Neural progenitor cell (in vitro differentiated cells): Measurements from ENCODE around the gene SCAMP4. TPM values are rescaled to one million over a fixed set of nuclear protein-coding genes. Genes with fewer than 3 reads are reported as not detected.

Source experiments
- DNase-seq: peaks from one replicate; pipeline ENCODE4 v3.0.0-alpha.2; 2016; ENCODE audit warnings: low spot score
- H2AFZ ChIP-seq: fragments of 200-600 bp; sonication (generic); replicated peaks from 2 replicates; pipeline ENCODE4 v1.6.1; 2016; ENCODE audit warnings: antibody characterized with exemption
- H3F3A ChIP-seq: fragments of 200-600 bp; sonication (generic); 2 replicates; pipeline ENCODE4 v1.6.1; 2016; ENCODE audit warnings: antibody characterized with exemption, low read depth
- H3K27ac ChIP-seq: fragments of 200-600 bp; sonication (generic); 2 replicates; pipeline ENCODE4 v1.5.1; 2016; ENCODE audit warnings: mild to moderate bottlenecking
- H3K27me3 ChIP-seq: fragments of 200-600 bp; sonication (generic); 2 replicates; pipeline ENCODE4 v1.6.1; 2016; ENCODE audit warnings: mild to moderate bottlenecking, moderate library complexity
- H3K36me3 ChIP-seq: fragments of 200-600 bp; sonication (generic); 2 replicates; pipeline ENCODE4 v1.5.1; 2016
- H3K4me1 ChIP-seq: fragments of 200-600 bp; sonication (generic); 2 replicates; pipeline ENCODE4 v1.6.1; 2016; ENCODE audit warnings: mixed run types
- H3K4me2 ChIP-seq: fragments of 200-600 bp; sonication (generic); 2 replicates; pipeline ENCODE4 v1.6.1; 2016
- H3K4me3 ChIP-seq: fragments of 200-600 bp; sonication (generic); 2 replicates; pipeline ENCODE4 v1.5.1; 2016
- H3K79me2 ChIP-seq: fragments of 200-600 bp; sonication (generic); 2 replicates; pipeline ENCODE4 v1.6.1; 2016; ENCODE audit warnings: low read depth
- H3K9ac ChIP-seq: fragments of 200-600 bp; sonication (generic); 2 replicates; pipeline ENCODE4 v1.6.1; 2016
- H3K9me3 ChIP-seq: fragments of 200-600 bp; sonication (generic); 2 replicates; pipeline ENCODE4 v1.5.1; 2016; ENCODE audit warnings: low read depth
- H4K20me1 ChIP-seq: fragments of 200-600 bp; sonication (generic); 2 replicates; pipeline ENCODE4 v1.6.1; 2016; ENCODE audit warnings: low read depth
- H3K27ac Mint-ChIP-seq: 3 replicates; pipeline ENCODE4 v1.8.0; 2021; ENCODE audit warnings: mixed read lengths
- H3K27me3 Mint-ChIP-seq: 2 replicates; pipeline ENCODE4 v1.8.0; 2022; ENCODE audit warnings: low read depth, mild to moderate bottlenecking, inconsistent platforms, moderate library complexity, mixed read lengths; ENCODE audit not compliant: insufficient read depth
- H3K36me3 Mint-ChIP-seq: 3 replicates; pipeline ENCODE4 v1.8.0; 2021; ENCODE audit warnings: mixed read lengths
- H3K4me1 Mint-ChIP-seq: 3 replicates; pipeline ENCODE4 v1.8.0; 2021; ENCODE audit warnings: mixed read lengths
- H3K4me3 Mint-ChIP-seq: 3 replicates; pipeline ENCODE4 v1.8.0; 2021; ENCODE audit warnings: mild to moderate bottlenecking, moderate library complexity, mixed read lengths
- H3K9me3 Mint-ChIP-seq: 3 replicates; pipeline ENCODE4 v1.8.0; 2020; ENCODE audit warnings: mixed read lengths
- CTCF ChIP-seq: fragments of 200-600 bp; sonication (generic); IDR thresholded peaks from 2 replicates; pipeline ENCODE4 v1.5.1; 2017; ENCODE audit warnings: antibody characterized with exemption, mild to moderate bottlenecking
- EZH2 ChIP-seq: fragments of 200-600 bp; sonication (generic); IDR thresholded peaks from 2 replicates; pipeline ENCODE4 v1.6.1; 2017; ENCODE audit warnings: antibody characterized with exemption, mild to moderate bottlenecking, moderate library complexity
- EZH2phosphoT487 ChIP-seq: fragments of 200-600 bp; sonication (generic); IDR thresholded peaks from 2 replicates; pipeline ENCODE4 v1.6.1; 2017; ENCODE audit warnings: antibody characterized with exemption
- total RNA-seq: library from RNA; depleted of rRNA; stranded (reverse); fragments of >200 nt; gene quantifications from 2 replicates; pipeline ENCODE4 v1.2.3, GENCODE V29; 2015; ENCODE audit warnings: low replicate concordance

Gene SCAMP4
- total RNA-seq, 1 donor from 2014 or later = 11.5 TPM

- Histone ChIP-seq H3F3A (no peaks in the 10 kb centered on the region), H3K4me2 (no peak overlapping the region), H4K20me1 (no peaks in the 10 kb centered on the region), H3K79me2 (no peaks in the 10 kb centered on the region), H3K4me3 (no peak overlapping the region), H3K4me1 (no peaks in the 10 kb centered on the region), H3K27me3 (no peaks in the 10 kb centered on the region), H3K27ac (no peak overlapping the region), H2AFZ (no peak overlapping the region), H3K9ac (no peak overlapping the region), H3K9me3 (no peaks in the 10 kb centered on the region), H3K36me3 (no peaks in the 10 kb centered on the region)
- H3K27me3 Mint-ChIP-seq = peaks cover 7% of the 10 kb centered on the region
- no peak for DNase-seq
- no peak overlapping the region for H3K27ac Mint-ChIP-seq
- H3K4me3 Mint-ChIP-seq = no peak overlapping the region
- TF ChIP-seq EZH2phosphoT487 (no peak), EZH2 (no peak), CTCF (no peak)
- H3K9me3 Mint-ChIP-seq = no peaks in the 10 kb centered on the region
- H3K36me3 Mint-ChIP-seq = peaks cover 4% of the 10 kb centered on the region
- H3K4me1 Mint-ChIP-seq = no peaks in the 10 kb centered on the region
These were observed 17.6 kb downstream of the SCAMP4 start for GRCh38 chr19:1922803-1923202.

GRCh38 chr19:1923319-1923718, 18.1 kb downstream of the SCAMP4 start:
- no peak overlapping the region for H3K27ac ChIP-seq
- Mint-ChIP-seq H3K4me3 (no peak overlapping the region), H3K9me3 (no peaks in the 10 kb centered on the region), H3K36me3 (peaks cover 4% of the 10 kb centered on the region), H3K27me3 (peaks cover 7% of the 10 kb centered on the region), H3K27ac (no peak overlapping the region), H3K4me1 (no peaks in the 10 kb centered on the region)
- no peak overlapping the region for H2AFZ ChIP-seq
- no peak overlapping the region for H3K4me2 ChIP-seq
- H3K9me3 ChIP-seq = no peaks in the 10 kb centered on the region
- H4K20me1 ChIP-seq = no peaks in the 10 kb centered on the region
- no peak overlapping the region for H3K4me3 ChIP-seq
- H3K79me2 ChIP-seq = no peaks in the 10 kb centered on the region
- no peaks in the 10 kb centered on the region for H3K4me1 ChIP-seq
- TF ChIP-seq CTCF (no peak), EZH2phosphoT487 (no peak), EZH2 (no peak)
- H3K27me3 ChIP-seq = peaks cover 2% of the 10 kb centered on the region
- no peaks in the 10 kb centered on the region for H3K36me3 ChIP-seq
- no peaks in the 10 kb centered on the region for H3F3A ChIP-seq
- no peak overlapping the region for H3K9ac ChIP-seq
- DNase-seq = no peak

GRCh38 chr19:1924320-1924961, 19.2 kb downstream of the SCAMP4 start:
- Histone ChIP-seq H3K4me3 (no peak overlapping the region), H3K27me3 (peaks cover 11% of the 10 kb centered on the region), H2AFZ (no peak overlapping the region), H4K20me1 (no peaks in the 10 kb centered on the region), H3K36me3 (no peaks in the 10 kb centered on the region), H3K27ac (no peak overlapping the region), H3F3A (peaks cover 6% of the 10 kb centered on the region), H3K4me2 (no peak overlapping the region), H3K79me2 (no peaks in the 10 kb centered on the region), H3K4me1 (no peaks in the 10 kb centered on the region), H3K9ac (no peak overlapping the region), H3K9me3 (no peaks in the 10 kb centered on the region)
- Mint-ChIP-seq H3K36me3 (peaks cover 4% of the 10 kb centered on the region), H3K27me3 (peaks cover 7% of the 10 kb centered on the region), H3K9me3 (no peaks in the 10 kb centered on the region), H3K4me1 (peaks cover under 1% of the 10 kb centered on the region), H3K4me3 (no peak overlapping the region), H3K27ac (no peak overlapping the region)
- TF ChIP-seq CTCF (no peak), EZH2phosphoT487 (no peak), EZH2 (no peak)
- no peak for DNase-seq
